A204.1 (cell line): ENCODE measurements around the gene CCNH.

Source experiments
- FAIRE-seq: peaks from 2 replicates; lab custom pipeline; 2012; peaks lifted over from hg19 to GRCh38; lab: Jason Lieb, UNC

Gene CCNH

DNA sequence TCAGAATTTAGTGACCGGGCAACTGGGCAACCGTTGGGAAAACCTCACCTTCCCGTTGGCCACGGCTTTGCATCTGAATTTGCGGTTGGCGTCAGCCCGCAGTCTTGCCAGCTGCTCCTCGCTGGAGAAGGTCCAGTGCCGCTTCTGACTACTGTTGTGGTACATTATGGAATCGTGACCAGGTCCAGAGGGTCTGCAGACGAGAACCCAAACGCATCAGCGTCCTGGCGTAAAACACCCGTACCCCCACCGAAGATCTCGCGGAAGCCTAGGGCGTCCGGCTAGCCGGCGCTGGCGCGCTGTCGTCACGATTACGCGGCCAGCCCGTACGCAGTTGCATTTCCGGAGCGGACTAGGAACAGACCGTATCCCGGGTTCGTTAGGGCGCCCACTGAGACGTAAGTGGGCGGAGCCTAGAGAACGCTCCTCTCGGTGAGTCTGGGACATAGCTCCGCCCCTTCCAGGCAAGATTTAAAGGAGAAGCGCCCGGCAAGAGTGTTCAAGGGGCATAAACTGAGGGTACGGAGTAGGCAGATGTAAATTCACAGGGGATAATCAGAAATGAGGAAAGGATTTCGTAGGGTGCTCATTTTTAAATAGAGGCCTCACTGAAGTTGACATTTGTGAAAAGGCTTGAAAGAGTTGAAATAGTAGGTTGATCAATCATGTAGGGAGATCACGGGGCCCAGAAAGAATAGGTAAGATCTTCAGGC is at the start of gene CCNH:
Gene CCNH, minus strand, starts transcription at position 301 of the 713 bp plus-strand sequence. Its CDS starts 136 bp downstream, at position 165.
- peak; percentile 98 for FAIRE-seq

- FAIRE-seq: peak; percentile 41
Measured at GRCh38 chr5:87457706-87458105, 45.0 kb upstream of the CCNH start.

DNA sequence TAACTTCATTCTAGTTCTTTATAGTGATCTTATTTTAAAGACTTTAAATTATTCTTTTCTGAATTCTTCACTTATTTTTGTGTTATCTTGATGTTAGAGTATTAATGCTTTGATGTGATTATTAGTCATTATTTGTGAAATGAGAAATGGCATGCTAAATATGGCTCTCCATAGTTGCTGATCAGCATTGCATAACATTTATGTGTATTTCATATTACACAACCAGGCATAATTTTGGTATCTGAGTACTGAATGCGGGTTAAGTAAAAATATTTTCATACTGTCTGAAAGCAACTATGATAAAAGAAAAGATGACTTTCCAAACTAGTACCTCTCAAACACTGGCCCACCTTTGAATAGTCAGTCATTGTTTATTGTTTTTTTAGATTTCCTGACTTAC is 41.1 kb upstream of the CCNH start:
- FAIRE-seq: no peak

- FAIRE-seq: no peak
Measured at GRCh38 chr5:87452837-87453236, 40.1 kb upstream of the CCNH start.

GRCh38 chr5:87442419-87442818 is 29.7 kb upstream of the CCNH start:
- no peak for FAIRE-seq

DNA sequence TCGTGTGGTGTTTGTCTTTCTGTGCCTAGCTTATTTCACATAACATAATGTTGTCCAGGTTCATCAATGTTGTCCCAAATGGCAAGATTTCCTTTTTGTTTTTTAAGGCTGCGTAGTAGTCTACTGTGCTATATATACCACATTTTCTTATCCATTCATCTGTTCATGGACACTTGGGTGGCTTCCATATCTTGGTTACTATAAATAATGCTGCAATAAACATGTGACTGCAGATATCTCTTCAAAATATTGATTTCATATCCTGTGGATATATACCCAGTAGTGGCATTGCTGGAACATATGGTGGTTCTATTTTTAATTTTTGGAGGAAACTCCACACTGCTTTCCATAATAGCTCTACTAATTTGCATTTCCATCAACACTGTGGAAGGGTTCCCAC is 25.5 kb upstream of the CCNH start:
- FAIRE-seq: no peak

GRCh38 chr5:87437724-87438123 is 25.0 kb upstream of the CCNH start:
- FAIRE-seq: peak; percentile 61

DNA sequence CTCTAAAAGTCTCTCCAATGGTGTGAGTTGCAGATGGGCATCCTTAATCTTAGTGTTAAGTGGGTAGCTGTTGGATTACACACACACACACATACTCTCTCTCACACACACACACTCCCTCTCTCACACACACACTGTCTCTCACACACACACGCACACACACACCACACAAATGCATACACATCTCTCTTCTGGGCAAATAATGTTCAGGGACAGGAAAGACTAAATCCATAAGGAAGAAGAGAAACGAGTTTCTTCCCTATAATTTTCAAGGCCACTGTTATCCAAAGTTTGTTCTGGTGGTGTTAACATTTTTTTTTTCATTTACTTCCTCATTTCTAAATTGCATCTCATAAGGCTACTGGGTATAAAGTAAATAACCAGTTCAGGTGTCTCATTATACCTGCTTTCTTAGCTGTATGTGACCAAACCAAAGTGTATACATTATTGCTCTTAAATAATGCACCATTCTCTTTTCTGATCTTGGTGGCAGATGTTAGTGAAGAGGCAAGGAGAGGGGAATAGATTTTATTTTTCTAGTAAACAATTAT is 22.5 kb upstream of the CCNH start:
- no peak for FAIRE-seq

DNA sequence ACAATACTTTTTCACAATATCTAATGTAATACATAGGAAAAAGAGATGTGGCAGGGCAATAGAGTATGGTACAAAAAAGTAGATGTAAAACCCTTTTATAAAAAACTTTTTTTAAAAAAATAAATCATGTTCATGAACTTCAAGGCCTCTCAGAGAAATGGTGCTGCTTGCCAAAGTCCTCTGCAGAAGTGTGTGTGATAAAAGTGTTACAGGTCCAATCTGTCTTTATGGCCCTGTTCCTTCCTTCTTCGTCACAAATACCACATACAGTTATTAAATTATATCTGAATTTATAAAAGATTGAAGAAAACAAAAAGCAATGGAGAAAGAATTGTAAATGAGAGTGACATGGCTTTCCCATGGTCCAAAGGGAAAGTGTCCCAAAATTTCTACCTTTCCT is 21.7 kb upstream of the CCNH start:
- no peak for FAIRE-seq

DNA sequence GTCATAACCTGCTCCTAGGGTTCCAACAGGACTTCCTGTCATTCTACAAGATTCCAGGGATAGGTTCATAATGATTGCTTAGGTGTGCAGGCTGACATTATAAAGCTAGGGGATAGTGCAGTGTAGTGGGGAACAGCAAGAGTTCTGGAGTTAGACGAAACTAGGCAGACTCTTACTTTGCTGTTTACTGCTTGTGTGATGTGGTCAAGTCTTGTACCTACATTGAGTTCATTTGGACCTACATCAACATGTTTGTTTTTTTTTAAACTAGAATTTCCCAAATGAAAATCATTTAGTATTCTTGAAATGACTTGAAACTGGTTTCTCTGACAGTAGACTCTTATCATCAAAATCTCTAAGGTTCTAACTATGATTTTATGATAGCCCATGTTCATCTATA is 21.2 kb upstream of the CCNH start:
- no peak for FAIRE-seq

DNA sequence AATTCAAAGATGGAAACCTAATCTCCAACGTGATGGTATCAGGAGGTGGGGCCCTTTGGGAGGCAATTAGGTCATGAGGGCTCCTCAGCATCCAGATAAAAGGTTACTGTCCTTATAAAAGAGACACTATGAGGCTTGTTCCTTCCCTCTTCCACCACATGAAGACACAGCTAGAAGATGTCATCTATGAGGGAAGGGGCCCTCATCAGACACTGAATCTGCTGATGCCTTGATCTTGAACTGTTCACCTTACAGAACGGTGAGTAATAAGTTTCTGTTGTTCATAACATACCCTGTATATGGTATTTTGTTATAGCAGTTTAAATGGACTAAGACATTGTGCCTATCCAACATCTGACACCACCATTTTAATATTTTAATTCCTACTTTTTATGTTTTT is 19.7 kb upstream of the CCNH start:
- FAIRE-seq: no peak

- no peak for FAIRE-seq
Measured at GRCh38 chr5:87430863-87431457, 18.2 kb upstream of the CCNH start.

DNA sequence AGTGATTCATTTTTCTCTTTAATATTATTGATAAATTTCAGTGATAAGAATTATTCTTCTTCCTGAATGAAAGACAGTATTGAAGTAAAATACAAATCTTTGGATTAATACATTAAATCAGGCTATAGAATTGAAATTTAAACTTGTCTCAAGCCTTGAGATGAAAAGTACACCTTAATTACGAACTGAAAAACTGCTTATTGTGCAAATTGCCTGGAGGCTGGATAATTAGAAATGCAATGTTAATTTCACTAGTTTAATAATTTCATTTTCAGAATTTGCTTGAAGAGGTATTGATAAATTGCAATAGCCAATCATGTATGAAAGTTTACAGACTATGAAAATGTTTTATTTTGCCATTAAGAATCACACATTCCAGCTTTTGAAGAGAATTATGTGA is 11.0 kb upstream of the CCNH start:
- FAIRE-seq: no peak

DNA sequence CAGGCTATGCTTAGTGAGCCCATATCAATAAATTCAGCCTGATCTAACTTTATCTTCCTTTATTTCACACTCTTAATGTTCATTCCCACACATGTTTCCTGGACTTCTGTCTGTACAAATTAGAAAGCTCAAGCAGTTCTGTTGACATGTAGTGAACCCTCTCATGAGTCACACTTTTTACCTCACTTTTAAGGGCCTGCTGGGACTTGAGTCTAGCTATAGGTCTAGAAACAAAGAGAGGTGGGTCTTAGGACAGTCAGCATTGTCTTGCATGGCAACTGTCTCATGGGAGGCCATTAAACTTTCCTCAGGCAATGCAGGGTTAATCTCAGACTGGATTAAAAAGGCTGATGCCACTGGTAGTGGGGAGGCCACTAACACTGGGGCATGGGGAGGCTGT is 8.6 kb upstream of the CCNH start:
- no peak for FAIRE-seq

GRCh38 chr5:87418506-87418905 is 5.8 kb upstream of the CCNH start:
- no peak for FAIRE-seq

- FAIRE-seq: no peak
Measured at GRCh38 chr5:87413343-87413645, 564 bp upstream of the CCNH start.

DNA sequence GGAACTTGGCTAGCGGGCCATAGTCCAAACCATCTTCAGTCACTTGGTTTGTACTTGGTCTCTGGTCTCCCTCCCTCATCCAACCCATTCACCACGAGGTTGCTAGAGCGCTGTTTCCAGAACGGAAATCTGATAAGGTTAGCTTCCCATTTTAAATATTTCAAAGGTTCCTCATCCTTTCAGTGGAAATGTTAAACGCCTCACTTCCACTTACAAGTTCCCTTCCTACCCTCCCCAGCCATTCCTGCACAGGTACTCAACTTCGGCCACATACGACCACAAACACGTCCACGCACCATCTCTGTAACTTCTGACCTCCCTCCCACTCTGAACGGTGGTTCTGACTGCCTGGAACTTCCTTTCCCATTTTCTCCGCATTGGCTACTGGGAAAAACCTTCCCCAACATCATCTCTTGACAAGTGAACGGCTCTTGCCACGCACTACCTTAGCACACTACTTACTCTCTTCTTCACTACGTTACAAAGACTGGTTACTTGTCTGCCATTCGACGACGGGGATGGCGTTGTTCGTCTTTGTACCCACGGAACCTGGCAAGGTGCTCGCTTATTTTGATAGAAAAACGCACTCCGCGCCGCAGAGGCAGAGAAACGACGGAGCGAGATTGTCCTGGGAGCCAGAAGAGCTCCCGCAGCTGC is 629 bp downstream of the CCNH start:
- FAIRE-seq: no peak

DNA sequence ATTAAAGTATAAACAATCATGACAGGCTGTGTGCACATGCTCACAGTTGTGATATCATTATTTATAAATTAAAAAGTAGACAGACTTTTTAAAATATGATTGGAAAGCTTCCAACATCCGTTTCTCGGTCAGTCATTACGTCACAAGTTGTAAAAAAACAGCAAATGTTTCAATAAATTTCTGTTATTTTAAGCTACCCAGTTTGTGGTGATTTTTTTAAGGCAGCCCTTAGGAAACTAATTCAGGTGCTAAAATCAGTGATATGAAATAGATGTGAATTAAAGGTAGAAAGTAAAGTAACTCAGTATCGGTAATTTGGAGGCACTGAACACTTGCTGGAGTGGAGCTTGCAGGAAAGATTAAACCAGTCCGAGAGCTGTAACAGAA is 1.2 kb downstream of the CCNH start:
- no peak for FAIRE-seq

GRCh38 chr5:87410931-87411330 is 1.8 kb downstream of the CCNH start:
- no peak for FAIRE-seq

DNA sequence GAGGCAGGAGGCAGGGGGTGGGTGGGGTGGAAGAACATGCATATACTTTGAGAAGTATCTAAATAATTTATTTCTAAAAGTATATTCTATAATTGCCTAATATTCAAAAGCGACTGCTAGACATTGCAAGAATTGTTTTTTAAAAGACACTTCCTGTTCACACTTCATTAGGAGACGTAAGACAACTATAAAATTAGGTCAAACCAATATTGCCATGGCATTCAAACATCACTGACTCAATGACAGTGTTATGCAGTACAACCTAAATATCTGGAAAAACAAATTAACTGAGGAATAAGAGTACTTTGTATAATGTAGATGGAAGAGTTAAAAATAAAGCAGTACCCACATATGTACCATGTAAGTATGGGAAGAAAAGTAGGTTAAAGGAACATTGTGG is 4.5 kb downstream of the CCNH start:
- no peak for FAIRE-seq

GRCh38 chr5:87405472-87406155 is 7.1 kb downstream of the CCNH start:
- no peak for FAIRE-seq

- FAIRE-seq: no peak
Measured at GRCh38 chr5:87404359-87404758, 8.4 kb downstream of the CCNH start.

DNA sequence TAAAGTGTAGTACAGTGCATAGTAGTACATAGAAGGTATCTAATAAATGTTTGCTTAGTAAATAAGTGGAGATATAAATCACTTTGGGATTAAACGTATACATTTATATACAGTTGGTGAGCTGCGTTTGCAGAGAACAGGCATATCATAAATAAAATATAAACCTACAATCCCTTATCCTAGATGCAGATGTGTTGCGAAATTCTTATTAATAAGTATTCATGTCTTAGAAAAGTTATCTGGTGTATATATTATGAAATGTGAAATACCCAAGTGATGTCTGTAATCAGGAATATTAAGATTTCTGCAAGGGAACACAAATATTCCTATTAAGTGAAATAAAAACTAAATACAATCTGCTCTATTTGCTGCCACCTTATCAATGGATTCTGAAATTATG is 8.8 kb downstream of the CCNH start:
- no peak for FAIRE-seq
